HG03064 (cell line): ENCODE measurements around the gene MED27.

ENCODE experiments used
- ATAC-seq: cut with Tn5 transposase; IDR thresholded peaks from one replicate; pipeline ENCODE4 v1.9.1; 2021; ENCODE audit warnings: low read depth; ENCODE audit not compliant: unreplicated experiment

Gene MED27

DNA sequence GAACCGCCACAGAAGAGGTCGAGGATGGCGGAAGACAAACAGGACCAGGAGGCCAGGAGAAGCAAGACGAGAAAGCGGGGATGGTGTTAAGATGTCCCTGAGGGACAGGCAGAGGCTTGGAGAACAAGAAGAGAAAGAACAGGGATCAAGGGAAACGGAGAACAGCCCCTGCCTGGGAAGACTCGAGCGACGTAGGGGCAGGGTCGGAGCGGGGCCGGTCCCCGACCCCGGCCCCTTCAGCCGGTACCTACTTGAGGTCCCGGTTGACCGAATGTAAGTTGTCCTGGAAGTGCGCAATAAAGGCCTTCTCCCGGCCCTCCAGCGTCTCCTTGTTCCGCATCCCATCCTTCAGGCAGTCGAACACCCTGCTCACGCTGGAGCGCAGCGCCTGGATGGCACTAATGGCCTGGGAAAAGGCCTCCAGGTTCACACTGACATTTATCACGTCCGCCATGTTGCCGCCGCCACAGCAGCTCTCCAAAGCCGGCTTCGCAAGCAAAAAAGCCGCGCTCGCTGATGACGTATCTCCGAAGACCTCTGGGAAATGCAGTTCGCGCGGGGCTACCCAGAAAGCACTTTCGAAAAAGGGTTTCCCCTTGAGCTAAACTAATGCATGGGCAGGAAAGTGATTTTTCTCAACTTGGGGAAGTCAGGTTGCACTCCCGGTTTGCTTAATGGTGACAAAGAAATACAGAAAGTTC, at the start of gene MED27:
Gene MED27 (minus strand): TSS at position 477 of the 701 bp plus-strand sequence. CDS start 23 bp downstream, at position 454.
- peak; percentile 79 for ATAC-seq

DNA sequence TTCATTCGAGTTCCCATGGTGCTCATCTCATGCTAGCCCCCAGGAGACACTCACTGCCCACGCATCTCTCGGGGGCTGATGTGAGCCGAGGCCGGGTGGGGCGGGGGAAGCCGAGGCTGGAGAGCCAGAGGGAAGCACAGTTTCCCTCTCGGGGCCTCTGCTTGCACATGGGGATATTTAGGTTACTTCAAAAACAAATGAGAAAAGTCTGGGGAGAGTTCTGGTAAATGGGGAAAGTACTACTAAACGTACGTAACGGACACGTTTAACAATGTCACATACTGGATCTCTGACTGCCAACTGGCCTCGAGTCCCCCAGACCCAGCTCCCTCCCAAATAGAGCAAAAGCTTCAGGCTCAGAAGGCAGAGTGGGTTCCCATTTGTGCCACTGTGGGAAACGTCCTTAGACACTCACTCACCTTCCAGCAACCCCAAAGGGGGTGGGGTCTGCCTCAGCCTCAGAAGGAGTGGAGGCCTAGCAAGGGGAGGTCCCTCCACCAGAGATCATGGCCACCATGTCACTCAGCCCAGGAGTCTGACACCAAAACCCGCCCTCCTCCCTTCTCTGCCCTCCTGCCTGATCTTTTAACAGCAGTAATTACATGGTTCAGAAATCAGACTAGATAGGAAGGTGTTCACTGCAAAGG, 48.3 kb upstream of the MED27 start:
- ATAC-seq = no peak

GRCh38 chr9:132126680-132127236, 47.1 kb upstream of the MED27 start:
- no peak for ATAC-seq

- no peak for ATAC-seq
Measured at GRCh38 chr9:132125944-132126679, 46.4 kb upstream of the MED27 start.

DNA sequence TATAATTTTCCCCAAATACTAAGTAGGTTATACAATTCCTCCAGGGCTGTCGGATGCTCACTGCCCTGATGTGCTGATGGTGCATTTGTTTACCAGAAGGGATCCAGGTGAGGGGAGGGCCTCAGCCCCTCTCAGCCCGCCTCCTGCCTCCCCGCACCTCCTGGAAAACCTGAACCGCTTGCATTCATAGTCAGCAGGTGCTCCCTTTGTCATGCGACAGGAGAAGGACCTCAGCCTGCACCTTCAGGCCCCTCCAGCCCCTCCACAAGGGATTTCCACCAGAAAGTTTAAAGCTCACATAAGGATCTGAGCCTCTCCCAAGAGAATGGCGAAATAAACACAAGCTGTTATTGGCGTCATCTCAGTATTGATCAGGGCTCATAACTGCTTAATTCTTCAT, 45.7 kb upstream of the MED27 start:
- ATAC-seq = no peak

DNA sequence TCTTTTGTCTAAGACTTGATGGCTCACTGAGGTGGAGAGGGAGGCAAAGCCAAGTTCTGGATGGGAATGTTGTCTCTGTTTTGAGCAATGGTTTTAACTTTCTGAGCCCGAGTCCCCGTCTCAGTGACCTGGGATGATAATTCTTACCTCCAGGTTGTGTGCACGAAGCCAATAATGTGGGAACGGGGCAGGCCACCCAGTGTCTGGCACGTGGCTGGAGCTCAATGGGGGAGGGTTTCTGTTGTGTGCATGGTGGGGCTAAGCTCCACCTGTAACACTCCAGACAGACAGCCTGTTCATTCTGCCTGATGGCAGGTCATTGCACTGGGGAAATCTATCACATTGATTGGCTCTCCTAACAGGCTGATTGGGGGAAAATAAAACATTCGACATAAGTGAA, 45.1 kb upstream of the MED27 start:
- ATAC-seq = no peak

DNA sequence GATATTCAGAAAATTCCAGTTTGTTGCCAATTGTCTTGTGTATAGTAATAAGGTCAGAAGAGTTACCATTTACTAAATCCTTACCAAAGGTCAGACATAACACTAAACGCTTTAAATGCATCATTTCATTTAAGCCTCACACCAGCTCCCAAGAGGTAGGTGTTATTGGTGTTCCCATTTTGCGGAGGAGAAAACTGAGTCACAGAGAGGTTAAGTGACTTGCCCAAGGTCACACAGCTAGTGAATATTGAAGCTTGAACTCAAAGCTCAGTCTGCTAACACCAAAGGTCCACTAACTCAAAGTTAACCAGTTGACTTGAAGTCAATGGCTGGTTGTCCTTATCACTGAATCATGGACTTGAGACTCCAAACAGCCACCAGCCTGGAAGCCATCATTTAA, 41.4 kb upstream of the MED27 start:
- no peak for ATAC-seq

DNA sequence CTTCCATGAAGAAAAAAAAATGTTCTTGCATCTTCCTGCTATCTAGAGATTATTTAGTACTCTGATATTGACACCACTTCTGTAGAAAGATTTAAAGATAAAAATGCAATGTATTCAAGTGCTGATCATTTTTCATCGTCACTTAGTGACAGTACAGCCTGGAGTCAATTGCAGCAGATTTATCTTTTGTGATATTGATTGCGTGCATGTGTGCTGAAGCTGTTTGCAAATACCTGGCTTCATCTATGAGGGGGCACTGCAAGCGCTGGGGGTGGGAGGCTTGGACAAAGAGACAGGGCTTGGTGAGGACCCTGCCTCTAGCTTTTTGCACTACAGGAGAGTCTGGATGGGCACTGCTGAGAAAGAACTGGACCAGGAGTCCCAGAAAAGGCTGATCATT, 38.0 kb upstream of the MED27 start:
- no peak for ATAC-seq

GRCh38 chr9:132116583-132116982, 36.9 kb upstream of the MED27 start:
- ATAC-seq = no peak

DNA sequence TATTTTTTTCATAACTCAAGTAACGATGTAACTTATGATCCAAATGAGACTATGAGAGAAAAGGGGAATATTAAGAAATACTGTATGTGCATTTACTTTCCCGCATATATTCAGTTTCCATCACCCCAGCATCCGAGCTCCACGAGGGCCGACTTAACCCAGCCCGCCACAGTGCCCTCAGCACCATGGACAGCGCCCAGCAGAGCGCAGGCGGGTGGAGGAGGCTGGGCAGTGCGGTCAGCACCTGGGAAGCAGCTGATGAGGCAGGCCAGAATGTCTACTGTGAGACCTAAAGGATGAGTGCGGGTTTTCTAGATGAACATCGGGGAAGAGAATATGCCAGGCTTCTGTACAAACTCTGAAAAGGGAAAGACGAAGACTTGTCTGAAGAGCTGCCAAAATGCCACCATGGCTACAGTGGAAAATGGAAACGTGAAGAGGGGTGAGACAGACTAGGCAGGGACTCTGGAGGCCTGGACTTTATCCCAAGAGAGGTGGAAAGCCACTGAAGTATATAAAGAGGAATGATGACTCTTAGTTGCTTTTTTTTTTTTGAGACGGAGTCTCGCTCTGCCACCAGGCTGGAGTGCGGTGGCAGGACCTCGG, 34.5 kb upstream of the MED27 start:
- ATAC-seq = no peak

DNA sequence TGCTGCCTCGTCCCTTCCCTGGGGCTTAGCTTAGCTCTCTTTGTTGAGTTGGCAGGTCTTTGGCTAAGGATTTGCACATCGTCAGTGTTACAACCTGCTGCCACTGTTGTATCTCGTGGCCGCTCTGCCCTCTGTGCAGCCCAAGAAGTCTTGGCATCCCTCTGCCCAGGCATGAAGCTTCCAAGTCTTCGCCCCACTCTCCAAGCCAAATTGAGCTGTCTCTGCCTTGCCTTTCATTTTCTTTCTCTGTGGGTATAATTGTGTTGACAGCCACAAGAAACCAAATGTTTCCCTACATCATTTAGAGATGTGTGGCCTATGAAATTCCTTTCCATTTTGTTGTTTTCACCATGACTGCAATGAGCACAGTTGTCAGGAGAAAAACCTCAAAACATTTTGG, 29.6 kb upstream of the MED27 start:
- no peak for ATAC-seq

- ATAC-seq = no peak
Measured at GRCh38 chr9:132108728-132109127, 29.1 kb upstream of the MED27 start.

- ATAC-seq = no peak
Measured at GRCh38 chr9:132099741-132100407, 20.2 kb upstream of the MED27 start.

- ATAC-seq = no peak
Measured at GRCh38 chr9:132099167-132099566, 19.5 kb upstream of the MED27 start.

DNA sequence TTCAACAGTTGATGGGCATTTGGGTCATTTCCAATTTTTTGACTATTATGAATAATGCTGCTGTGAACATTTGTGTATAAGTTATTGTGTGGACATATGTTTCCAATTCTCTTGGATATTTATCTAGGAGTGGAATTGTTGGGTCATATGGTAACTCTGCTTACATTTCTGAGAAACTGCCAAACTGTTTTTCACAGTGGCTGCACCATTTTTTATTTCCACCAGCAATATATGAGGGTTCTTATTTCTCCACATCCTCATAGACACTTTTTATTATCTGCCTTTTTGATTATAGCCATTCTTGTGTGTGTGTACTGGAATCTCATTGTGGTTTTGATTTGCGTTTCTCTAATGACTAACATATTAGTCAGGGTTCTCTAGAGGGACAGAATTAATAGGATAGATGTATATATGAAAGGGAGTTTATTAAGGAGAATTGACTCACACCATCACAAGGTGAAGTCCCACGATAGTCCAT, 14.7 kb upstream of the MED27 start:
- no peak for ATAC-seq

- ATAC-seq = no peak
Measured at GRCh38 chr9:132090771-132091170, 11.1 kb upstream of the MED27 start.

DNA sequence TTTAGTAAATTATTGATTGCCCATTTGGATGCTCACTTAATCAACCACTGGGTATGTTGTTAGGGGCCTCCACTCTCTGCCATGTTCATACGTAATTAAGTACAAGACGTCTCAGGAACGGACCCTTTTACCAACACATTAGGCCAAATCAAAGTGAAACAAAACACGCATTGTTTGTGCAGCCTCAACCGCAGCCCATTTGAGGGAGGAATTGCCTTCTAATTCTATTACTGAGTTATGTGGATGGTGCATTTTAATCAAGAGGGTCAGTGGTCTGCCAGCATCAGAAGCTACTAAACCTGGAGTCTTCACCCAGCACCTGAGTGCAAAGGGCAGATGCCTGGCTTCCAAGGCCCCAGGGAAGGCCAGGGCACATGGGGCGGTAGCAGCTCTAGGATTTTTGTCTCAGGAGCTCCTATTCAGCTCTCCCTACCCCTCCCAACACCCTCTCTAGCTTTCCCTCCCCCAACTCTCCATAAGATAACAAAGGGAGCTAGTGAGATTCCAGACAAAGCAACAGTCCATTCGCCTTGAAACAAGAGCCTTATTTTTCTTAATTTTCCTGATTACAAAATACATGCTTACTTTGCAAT, 7.9 kb upstream of the MED27 start:
- ATAC-seq = no peak

DNA sequence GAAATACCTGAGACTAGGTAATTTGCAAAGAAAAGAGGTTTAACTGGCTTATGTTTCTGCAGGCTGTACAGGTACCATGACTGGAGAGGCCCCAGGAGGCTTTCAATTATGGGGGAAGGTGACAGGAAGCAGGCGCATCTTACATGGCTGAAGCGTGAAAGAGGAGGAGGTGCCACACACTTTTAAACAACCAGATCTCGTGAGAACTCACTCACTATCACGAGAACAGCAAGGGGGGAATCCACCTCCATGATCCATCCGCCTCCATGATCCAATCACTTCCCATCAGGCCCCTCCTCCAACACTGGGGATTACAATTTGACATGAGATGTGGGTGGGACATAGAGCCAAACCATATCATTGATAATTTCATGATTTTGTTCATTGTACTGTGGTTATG, 2.5 kb upstream of the MED27 start:
- no peak for ATAC-seq

DNA sequence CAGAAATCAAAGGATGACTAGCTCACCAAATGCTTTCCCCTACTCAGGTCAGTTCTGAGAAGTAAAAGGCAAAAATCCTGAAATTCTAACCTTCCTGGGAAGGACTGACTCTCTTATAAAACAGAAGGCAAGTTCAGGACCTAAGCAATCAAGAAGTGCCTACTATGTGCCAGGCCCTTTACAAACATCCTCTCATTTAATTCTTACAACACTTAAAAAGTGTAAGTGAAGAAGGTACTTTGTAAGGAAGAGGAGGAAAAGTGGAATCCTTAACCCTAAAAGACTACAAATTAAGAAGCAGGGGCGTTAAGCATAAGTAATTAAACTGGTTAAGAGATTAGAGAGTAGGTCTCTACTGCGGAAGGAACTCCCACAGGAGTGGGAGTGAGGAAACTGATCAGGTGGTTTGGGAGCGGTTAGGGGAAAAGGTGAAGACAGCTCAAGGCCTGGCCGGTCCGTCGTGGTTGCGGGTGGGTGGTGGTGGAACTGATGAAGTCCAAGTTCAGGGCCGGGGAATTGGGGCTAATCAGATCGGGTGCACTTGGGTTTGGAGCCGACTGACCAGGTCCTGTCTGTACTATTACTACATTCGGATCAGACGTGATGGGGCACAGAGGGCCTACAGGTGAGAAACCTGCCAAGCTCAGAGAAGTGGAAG, 839 bp downstream of the MED27 start:
- ATAC-seq = no peak
